Fibroblast of lung (primary cell): ENCODE data around the gene LRMDA. TPM values are rescaled to one million over a fixed set of nuclear protein-coding genes. Genes with fewer than 3 reads are reported as not detected.

Source experiments
- DNase-seq, 2 donors: peaks; one replicate each; pipeline versions ENCODE4 v3.0.0 to v3.0.0-alpha.2; 2010; ENCODE audit warnings: low read depth in 2 of 2
- H2AFZ ChIP-seq: 2 replicates; pipeline ENCODE4 v1.5.1; 2012; ENCODE audit warnings: low read length, control low read depth, inconsistent platforms
- H3K27ac ChIP-seq: 2 replicates; pipeline ENCODE4 v1.5.1; 2011; ENCODE audit warnings: low read length, control low read depth; ENCODE audit not compliant: insufficient read depth
- H3K27me3 ChIP-seq: 2 replicates; pipeline ENCODE4 v1.5.1; 2011; ENCODE audit warnings: mild to moderate bottlenecking, low read length; ENCODE audit not compliant: control insufficient read depth, insufficient read depth
- H3K36me3 ChIP-seq: 2 replicates; pipeline ENCODE4 v1.5.1; 2011; ENCODE audit warnings: low read length; ENCODE audit not compliant: control insufficient read depth, insufficient read depth
- H3K4me1 ChIP-seq: 2 replicates; pipeline ENCODE4 v1.5.1; 2011; ENCODE audit warnings: low read length; ENCODE audit not compliant: control insufficient read depth, insufficient read depth; ENCODE audit errors: extremely low read depth
- H3K4me2 ChIP-seq: 2 replicates; pipeline ENCODE4 v1.5.1; 2011; ENCODE audit warnings: low read length, control low read depth; ENCODE audit not compliant: insufficient read depth; ENCODE audit errors: extremely low read depth
- H3K4me3 ChIP-seq, 4 experiments: fragments of 200-600 bp in 1 of 4; sonication (generic) in 1 of 4; replicated peaks in 1 of 4; 2 replicates each; pipeline ENCODE4 v1.5.1; 2011 to 2016; ENCODE audit warnings: low read length in 4 of 4, low read depth in 3 of 4, mild to moderate bottlenecking in 3 of 4, control low read depth in 2 of 4, inconsistent platforms in 1 of 4, mixed read lengths in 1 of 4; ENCODE audit not compliant: insufficient read depth in 1 of 4; ENCODE audit errors: control extremely low read depth in 1 of 4
- H3K79me2 ChIP-seq: 2 replicates; pipeline ENCODE4 v1.5.1; 2012; ENCODE audit warnings: mild to moderate bottlenecking, low read length, inconsistent platforms; ENCODE audit not compliant: control insufficient read depth, insufficient read depth
- H3K9ac ChIP-seq: 2 replicates; pipeline ENCODE4 v1.5.1; 2011; ENCODE audit warnings: mild to moderate bottlenecking, low read length, control low read depth; ENCODE audit not compliant: insufficient read depth
- H3K9me3 ChIP-seq: 2 replicates; pipeline ENCODE4 v1.5.1; 2012; ENCODE audit warnings: low read depth, low read length; ENCODE audit not compliant: control insufficient read depth, insufficient read depth
- H4K20me1 ChIP-seq: 2 replicates; pipeline ENCODE4 v1.5.1; 2011; ENCODE audit warnings: low read length; ENCODE audit not compliant: control insufficient read depth, insufficient read depth; ENCODE audit errors: extremely low read depth
- EZH2 ChIP-seq: IDR thresholded peaks from 2 replicates; pipeline ENCODE4 v1.5.1; 2012; ENCODE audit warnings: low read length, control low read depth, mild to moderate bottlenecking; ENCODE audit errors: missing control alignments
- polyA plus RNA-seq, 2 donors: library from polyadenylated mRNA; depleted of rRNA in 1 of 2; stranded (reverse) in 1 of 2; unstranded in 1 of 2; fragments of >200 nt; gene quantifications; 2 replicates each; pipeline ENCODE4 v1.2.1, GENCODE V29; 2011 to 2012; ENCODE audit warnings: missing spikeins in 1 of 2
- total RNA-seq: library from RNA; depleted of rRNA; stranded (reverse); fragments of >200 nt; gene quantifications from 2 replicates; pipeline ENCODE4 v1.2.1, GENCODE V29; 2014
- TF ChIP-seq, protein P1 (sequence below), 2 donors: IDR thresholded peaks in 1 of 2; conservative IDR thresholded peaks in 1 of 2; 1 replicate in 1 of 2; 2 replicates in 1 of 2; pipeline ENCODE4 v1.5.1; 2011 to 2012; ENCODE audit warnings: low read length in 2 of 2, control low read depth in 1 of 2, inconsistent platforms in 1 of 2, low read depth in 1 of 2, mild to moderate bottlenecking in 1 of 2

The LRMDA gene
- total and polyA plus RNA-seq, 2 donors (not counting 1 experiment from before 2014, with no cell fraction given) = 1.7 to 2.0 TPM

DNA sequence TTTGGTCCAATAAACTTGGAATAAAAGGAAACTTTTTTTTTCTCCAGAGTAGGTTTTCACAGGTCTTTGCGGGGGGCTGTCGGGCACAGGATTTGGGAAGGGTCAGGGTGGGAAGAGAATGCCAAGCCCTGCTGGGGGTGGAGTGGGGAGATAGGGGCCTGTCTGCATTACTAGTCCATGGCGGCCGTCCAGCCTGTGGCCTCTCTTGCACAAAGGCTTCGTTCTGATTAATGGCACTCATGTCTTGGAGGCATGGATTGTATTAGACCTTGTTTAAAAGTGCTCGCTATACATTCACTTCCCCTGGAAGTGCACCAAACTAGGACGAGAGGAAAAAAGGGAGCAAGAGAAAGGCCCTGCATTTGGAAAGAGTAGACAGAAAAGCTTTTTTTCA, 37.2 kb downstream of the LRMDA start:
- H3K4me1 ChIP-seq = peaks cover 7% of the 10 kb centered on the region
- DNase-seq = peak in 1 of 2 donors; percentile 23
- no peak overlapping the region for H3K27ac ChIP-seq
- H2AFZ ChIP-seq = no peak overlapping the region
- H3K9me3 ChIP-seq = no peaks in the 10 kb centered on the region
- TF ChIP-seq EZH2 = no peak
- TF ChIP-seq, protein P1, sequence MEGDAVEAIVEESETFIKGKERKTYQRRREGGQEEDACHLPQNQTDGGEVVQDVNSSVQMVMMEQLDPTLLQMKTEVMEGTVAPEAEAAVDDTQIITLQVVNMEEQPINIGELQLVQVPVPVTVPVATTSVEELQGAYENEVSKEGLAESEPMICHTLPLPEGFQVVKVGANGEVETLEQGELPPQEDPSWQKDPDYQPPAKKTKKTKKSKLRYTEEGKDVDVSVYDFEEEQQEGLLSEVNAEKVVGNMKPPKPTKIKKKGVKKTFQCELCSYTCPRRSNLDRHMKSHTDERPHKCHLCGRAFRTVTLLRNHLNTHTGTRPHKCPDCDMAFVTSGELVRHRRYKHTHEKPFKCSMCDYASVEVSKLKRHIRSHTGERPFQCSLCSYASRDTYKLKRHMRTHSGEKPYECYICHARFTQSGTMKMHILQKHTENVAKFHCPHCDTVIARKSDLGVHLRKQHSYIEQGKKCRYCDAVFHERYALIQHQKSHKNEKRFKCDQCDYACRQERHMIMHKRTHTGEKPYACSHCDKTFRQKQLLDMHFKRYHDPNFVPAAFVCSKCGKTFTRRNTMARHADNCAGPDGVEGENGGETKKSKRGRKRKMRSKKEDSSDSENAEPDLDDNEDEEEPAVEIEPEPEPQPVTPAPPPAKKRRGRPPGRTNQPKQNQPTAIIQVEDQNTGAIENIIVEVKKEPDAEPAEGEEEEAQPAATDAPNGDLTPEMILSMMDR (conservative IDR thresholded peaks at IDR 0.05 in 1 of 2, IDR thresholded peaks at IDR 0.05 in 1 of 2; ENCODE audit: low read depth in 1 of 2, low read length in 2 of 2) = no peak
- no peak overlapping the region for H3K4me2 ChIP-seq
- no peaks in the 10 kb centered on the region for H3K27me3 ChIP-seq
- H3K4me3 ChIP-seq = no peak overlapping the region
- no peak overlapping the region for H3K9ac ChIP-seq
- H3K36me3 ChIP-seq = no peaks in the 10 kb centered on the region
- no peaks in the 10 kb centered on the region for H4K20me1 ChIP-seq
- H3K79me2 ChIP-seq = no peaks in the 10 kb centered on the region

DNA sequence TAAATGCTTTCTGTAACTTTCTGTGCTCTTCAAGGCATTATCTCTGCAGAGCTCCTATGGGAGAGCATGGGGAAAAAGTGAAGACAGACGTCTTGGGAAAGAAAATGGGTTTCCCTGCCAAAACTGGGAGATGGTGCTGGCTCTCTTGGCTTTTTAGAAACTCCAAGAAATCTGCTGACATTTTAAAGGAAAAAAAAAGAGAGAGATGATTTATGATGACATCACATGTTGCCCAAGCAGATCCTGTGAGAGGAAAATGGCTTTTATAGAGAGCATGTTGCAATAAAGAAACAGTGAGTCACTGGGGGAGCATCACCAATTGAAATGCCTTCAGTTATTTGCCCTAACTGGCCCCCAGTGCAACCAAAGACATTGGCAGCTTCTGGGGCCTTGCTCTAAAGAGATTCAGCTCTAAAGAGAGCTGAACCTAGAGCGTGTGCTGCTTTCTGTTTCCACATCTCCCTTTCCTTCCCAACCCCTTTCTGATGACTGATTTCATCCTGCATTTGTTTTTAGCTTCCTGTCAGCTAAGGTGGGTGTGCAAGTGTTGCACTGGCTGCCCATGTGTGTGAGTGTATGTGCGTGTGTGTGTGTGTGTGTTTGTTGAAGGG, 37.7 kb downstream of the LRMDA start:
- H3K4me1 ChIP-seq = peaks cover 7% of the 10 kb centered on the region
- no peak for TF ChIP-seq EZH2
- TF ChIP-seq, protein P1 (conservative IDR thresholded peaks at IDR 0.05 in 1 of 2, IDR thresholded peaks at IDR 0.05 in 1 of 2; ENCODE audit: low read depth in 1 of 2, low read length in 2 of 2) = no peak
- no peak overlapping the region for H3K4me2 ChIP-seq
- no peaks in the 10 kb centered on the region for H3K27me3 ChIP-seq
- H3K4me3 ChIP-seq = no peak overlapping the region
- no peaks in the 10 kb centered on the region for H3K9me3 ChIP-seq
- H3K79me2 ChIP-seq = no peaks in the 10 kb centered on the region
- H4K20me1 ChIP-seq = no peaks in the 10 kb centered on the region
- no peak overlapping the region for H3K27ac ChIP-seq
- DNase-seq = peak; percentile 91 to 99
- no peak overlapping the region for H3K9ac ChIP-seq
- H2AFZ ChIP-seq = peak overlapping the region; percentile 29
- H3K36me3 ChIP-seq = no peaks in the 10 kb centered on the region

- Histone ChIP-seq H3K36me3 (no peaks in the 10 kb centered on the region), H2AFZ (no peak overlapping the region), H3K9me3 (no peaks in the 10 kb centered on the region), H3K27ac (no peak overlapping the region), H3K79me2 (no peaks in the 10 kb centered on the region), H3K4me1 (peaks cover 7% of the 10 kb centered on the region), H3K27me3 (no peaks in the 10 kb centered on the region), H4K20me1 (no peaks in the 10 kb centered on the region), H3K9ac (no peak overlapping the region), H3K4me2 (no peak overlapping the region), H3K4me3 (no peak overlapping the region)
- peak; percentile 18 to 24 for DNase-seq
- TF ChIP-seq, protein P1 (conservative IDR thresholded peaks at IDR 0.05 in 1 of 2, IDR thresholded peaks at IDR 0.05 in 1 of 2; ENCODE audit: low read depth in 1 of 2, low read length in 2 of 2) = no peak
- TF ChIP-seq EZH2 = no peak
Measured at GRCh38 chr10:75470901-75471300, 39.5 kb downstream of the LRMDA start.
